ENCODE measurements around the gene PPL.

PPL gene

DNA sequence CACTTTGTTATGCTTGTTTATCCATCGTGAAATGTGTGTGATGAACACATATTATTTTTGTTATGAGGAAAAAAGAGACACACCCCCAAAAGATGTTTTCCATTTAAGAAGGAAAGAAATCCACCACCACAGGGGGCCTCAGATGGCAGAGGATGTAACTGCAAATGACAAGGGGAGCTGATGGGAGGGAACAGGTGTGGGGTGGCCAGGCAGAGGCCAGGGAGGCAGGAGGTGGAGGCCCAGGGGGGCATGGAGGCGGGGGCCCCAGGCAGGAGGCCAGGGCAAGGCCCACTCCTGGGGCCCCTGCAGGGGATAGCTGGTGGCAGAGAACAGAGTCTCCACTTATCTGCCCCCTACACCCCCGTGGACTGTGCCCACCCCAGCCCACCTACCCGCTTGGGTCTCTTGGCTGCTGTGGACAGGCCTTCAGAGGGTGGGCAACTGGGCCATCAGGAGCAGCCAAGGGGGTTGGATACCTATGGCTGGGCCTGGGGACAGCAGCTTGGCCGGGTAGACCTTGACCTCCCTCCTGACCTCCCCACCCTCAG is 28.0 kb downstream of the PPL start:
- H4K20me1 ChIP-seq (ENCODE audit: insufficient read depth) = no peaks in the 10 kb centered on the region
- H3K4me1 ChIP-seq (ENCODE audit: low read depth, poor library complexity, severe bottlenecking) = peaks cover 16% of the 10 kb centered on the region
- H3K4me2 ChIP-seq = no peak overlapping the region
- no peak overlapping the region for H3K4me3 ChIP-seq (IDR thresholded peaks at IDR 0.05; ENCODE audit: insufficient read depth, low read depth, low read length)
- H2AFZ ChIP-seq (ENCODE audit: low read depth) = no peak overlapping the region
- TF ChIP-seq, protein P1, sequence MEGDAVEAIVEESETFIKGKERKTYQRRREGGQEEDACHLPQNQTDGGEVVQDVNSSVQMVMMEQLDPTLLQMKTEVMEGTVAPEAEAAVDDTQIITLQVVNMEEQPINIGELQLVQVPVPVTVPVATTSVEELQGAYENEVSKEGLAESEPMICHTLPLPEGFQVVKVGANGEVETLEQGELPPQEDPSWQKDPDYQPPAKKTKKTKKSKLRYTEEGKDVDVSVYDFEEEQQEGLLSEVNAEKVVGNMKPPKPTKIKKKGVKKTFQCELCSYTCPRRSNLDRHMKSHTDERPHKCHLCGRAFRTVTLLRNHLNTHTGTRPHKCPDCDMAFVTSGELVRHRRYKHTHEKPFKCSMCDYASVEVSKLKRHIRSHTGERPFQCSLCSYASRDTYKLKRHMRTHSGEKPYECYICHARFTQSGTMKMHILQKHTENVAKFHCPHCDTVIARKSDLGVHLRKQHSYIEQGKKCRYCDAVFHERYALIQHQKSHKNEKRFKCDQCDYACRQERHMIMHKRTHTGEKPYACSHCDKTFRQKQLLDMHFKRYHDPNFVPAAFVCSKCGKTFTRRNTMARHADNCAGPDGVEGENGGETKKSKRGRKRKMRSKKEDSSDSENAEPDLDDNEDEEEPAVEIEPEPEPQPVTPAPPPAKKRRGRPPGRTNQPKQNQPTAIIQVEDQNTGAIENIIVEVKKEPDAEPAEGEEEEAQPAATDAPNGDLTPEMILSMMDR (conservative IDR thresholded peaks at IDR 0.05; ENCODE audit: low read depth, low read length) = no peak
- no peaks in the 10 kb centered on the region for H3K36me3 ChIP-seq (ENCODE audit: insufficient read depth)
- no peak overlapping the region for H3K9ac ChIP-seq
- H3K27me3 ChIP-seq (ENCODE audit: insufficient read depth, low read depth) = peaks cover 9% of the 10 kb centered on the region; the same call in 1 of the 2 replicates
- H3K79me2 ChIP-seq (ENCODE audit: insufficient read depth, low read depth) = no peaks in the 10 kb centered on the region
- H3K27ac ChIP-seq = no peak overlapping the region

DNA sequence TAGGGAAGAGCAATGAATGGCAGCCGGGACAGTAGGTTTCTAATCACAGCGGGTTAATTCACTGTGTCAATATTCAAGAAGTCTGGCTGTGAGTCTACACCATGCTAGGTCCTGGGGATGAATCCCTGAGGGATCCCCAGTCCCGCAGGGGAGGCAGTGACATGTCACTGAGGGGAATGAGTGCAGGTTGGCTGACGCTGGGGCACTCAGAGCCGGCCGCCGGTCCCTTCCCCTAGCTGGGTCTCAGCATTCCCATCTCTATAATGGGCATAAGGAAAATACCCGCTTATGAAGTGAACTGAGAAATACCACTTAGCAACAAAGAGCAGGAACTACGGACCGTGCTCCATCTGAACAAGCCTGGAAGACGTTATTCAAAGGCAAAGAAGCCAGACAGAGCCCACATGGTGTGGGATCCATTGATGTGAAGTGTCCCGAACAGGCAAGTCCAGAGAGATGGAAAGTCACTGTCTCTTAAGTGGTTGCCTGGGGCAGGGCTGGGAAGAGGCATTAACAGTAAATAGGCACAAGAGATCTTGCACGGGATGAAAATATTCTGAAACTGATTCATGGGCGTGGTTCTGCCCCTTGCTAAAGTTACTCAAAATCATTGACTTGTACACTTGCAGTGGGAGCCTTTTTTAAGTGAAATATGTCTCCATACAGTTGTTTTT is 31.9 kb downstream of the PPL start:
- peaks cover 9% of the 10 kb centered on the region; the same call in 1 of the 2 replicates for H3K27me3 ChIP-seq (ENCODE audit: insufficient read depth, low read depth)
- TF ChIP-seq, protein P1 (conservative IDR thresholded peaks at IDR 0.05; ENCODE audit: low read depth, low read length) = no peak
- H3K9ac ChIP-seq = no peak overlapping the region
- no peaks in the 10 kb centered on the region for H4K20me1 ChIP-seq (ENCODE audit: insufficient read depth)
- H2AFZ ChIP-seq (ENCODE audit: low read depth) = no peak overlapping the region
- no peak overlapping the region for H3K4me3 ChIP-seq (IDR thresholded peaks at IDR 0.05; ENCODE audit: insufficient read depth, low read depth, low read length)
- no peak overlapping the region for H3K4me2 ChIP-seq
- no peak overlapping the region for H3K27ac ChIP-seq
- H3K79me2 ChIP-seq (ENCODE audit: insufficient read depth, low read depth) = no peaks in the 10 kb centered on the region
- H3K36me3 ChIP-seq (ENCODE audit: insufficient read depth) = no peaks in the 10 kb centered on the region
- no peaks in the 10 kb centered on the region for H3K4me1 ChIP-seq (ENCODE audit: low read depth, poor library complexity, severe bottlenecking)

DNA sequence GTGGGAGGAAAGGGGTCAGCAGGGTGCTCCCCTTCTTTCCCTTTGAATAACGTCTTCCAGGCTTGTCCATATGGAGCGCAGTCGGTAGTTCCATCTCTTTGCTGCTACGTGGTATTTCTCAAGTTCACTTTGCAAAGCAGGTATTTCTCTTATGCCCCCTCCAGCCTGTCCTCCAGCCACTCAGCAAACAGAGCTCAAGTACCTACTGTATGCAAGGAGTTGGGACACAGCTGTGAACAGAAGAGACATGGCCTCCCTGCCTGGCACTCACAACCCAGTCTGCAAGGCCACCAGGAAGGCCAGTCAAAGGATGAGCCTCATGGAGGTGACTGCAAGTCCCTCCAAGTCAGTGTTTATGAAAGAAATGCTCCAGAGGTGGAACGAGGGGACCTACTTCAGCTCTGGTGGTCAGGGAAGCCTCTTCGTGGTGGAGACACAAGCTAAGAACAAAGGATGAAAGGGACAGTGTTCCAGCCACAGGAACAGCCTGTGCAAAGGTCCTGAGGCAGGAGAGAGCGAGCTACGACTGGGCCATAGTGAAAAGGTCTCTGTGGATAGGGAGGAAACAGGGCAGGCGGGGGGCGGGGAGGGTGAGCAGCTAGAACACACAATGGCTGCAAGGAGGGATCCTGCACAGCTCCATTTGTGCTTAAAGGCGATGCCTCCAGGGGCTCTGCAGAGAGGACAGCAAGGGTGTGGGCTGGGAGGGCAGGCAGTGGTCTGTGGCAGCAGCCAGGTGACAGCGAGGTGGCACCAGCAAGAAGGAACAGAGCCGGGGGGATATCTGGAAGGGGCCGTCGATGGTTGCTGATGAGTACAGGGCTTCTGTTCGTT is 32.6 kb downstream of the PPL start:
- Histone ChIP-seq H3K4me3 (IDR thresholded peaks at IDR 0.05; ENCODE audit: insufficient read depth, low read depth, low read length) (no peak overlapping the region), H3K27ac (no peak overlapping the region), H3K36me3 (ENCODE audit: insufficient read depth) (no peaks in the 10 kb centered on the region), H3K79me2 (ENCODE audit: insufficient read depth, low read depth) (no peaks in the 10 kb centered on the region), H4K20me1 (ENCODE audit: insufficient read depth) (no peaks in the 10 kb centered on the region), H3K27me3 (ENCODE audit: insufficient read depth, low read depth) (peaks cover 9% of the 10 kb centered on the region; the same call in 1 of the 2 replicates), H3K4me1 (ENCODE audit: low read depth, poor library complexity, severe bottlenecking) (no peaks in the 10 kb centered on the region), H3K4me2 (no peak overlapping the region), H2AFZ (ENCODE audit: low read depth) (no peak overlapping the region), H3K9ac (no peak overlapping the region)
- TF ChIP-seq, protein P1 (conservative IDR thresholded peaks at IDR 0.05; ENCODE audit: low read depth, low read length) = no peak

DNA sequence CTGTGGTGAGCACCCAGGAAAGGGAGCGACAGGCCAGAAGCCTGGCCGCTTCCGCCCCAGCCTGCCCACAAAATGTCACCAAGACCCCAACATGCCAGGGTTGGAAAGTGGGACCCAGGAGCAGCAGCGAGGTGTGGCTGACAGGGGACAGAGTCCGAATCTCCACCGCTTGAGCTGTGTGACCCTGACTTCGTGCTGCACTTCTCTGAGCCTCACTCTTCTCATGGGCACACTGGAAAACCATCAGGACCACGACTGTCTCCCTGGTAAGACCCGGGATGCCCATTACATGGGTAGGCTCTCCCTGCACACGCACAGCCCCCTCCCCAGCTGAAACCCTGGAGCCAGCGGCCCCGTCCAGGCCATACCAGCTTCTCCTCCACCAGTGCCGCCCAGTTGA is 34.9 kb downstream of the PPL start:
- no peak overlapping the region for H3K27ac ChIP-seq
- H3K4me2 ChIP-seq = no peak overlapping the region
- TF ChIP-seq, protein P1 (conservative IDR thresholded peaks at IDR 0.05; ENCODE audit: low read depth, low read length) = no peak
- H3K9ac ChIP-seq = no peak overlapping the region
- no peaks in the 10 kb centered on the region for H3K4me1 ChIP-seq (ENCODE audit: low read depth, poor library complexity, severe bottlenecking)
- H3K4me3 ChIP-seq (IDR thresholded peaks at IDR 0.05; ENCODE audit: insufficient read depth, low read depth, low read length) = no peak overlapping the region
- no peaks in the 10 kb centered on the region for H3K79me2 ChIP-seq (ENCODE audit: insufficient read depth, low read depth)
- no peak overlapping the region for H2AFZ ChIP-seq (ENCODE audit: low read depth)
- H3K27me3 ChIP-seq (ENCODE audit: insufficient read depth, low read depth) = peaks cover 9% of the 10 kb centered on the region; the same call in 1 of the 2 replicates
- no peaks in the 10 kb centered on the region for H4K20me1 ChIP-seq (ENCODE audit: insufficient read depth)
- H3K36me3 ChIP-seq (ENCODE audit: insufficient read depth) = no peaks in the 10 kb centered on the region

Measured in KMS-11 (cell line).